ENCODE data around the gene GRPEL1. TPM values are rescaled to one million over a fixed set of nuclear protein-coding genes. Genes with fewer than 3 reads are reported as not detected.

GRPEL1 gene
- total and polyA plus RNA-seq, 2 of the 13 experiments (the other 11 are each of a cell fraction or from before 2014, with no cell fraction given), result 32.3 to 141 TPM

DNA sequence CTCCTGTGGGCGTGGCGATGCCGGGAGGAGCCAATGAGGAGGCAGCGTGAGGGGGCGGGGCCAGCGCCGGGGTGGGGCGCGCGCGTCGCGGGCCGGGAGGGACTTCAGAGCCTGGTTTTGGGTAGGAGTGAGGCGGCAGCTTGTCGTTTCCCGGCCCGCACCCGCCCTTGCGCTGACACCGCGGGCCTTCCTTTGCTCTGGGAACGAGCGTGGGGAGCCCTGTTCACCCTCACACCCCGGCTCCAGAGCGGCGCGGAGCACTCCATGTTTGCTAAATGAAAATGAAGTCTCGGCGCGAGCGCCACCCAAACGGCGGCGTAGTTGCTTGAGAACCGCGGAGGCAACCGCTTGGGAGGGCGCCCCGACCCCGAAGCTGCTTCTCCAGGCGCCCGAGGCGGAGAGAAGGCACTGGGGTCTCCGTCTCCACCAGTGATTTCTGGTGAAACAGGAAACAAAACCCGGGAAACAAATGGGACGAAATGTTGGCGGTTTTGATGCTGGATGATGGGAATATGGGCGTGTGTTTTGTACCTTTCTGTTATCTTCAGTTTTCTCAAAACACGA, 497 bp upstream of the GRPEL1 start (continued):
- TF ChIP-seq, protein P1, sequence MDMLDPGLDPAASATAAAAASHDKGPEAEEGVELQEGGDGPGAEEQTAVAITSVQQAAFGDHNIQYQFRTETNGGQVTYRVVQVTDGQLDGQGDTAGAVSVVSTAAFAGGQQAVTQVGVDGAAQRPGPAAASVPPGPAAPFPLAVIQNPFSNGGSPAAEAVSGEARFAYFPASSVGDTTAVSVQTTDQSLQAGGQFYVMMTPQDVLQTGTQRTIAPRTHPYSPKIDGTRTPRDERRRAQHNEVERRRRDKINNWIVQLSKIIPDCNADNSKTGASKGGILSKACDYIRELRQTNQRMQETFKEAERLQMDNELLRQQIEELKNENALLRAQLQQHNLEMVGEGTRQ (IDR thresholded peaks at IDR 0.05; ENCODE audit: low read depth, low read length), result no peak
- TF ChIP-seq, protein P1 (CRISPR knock-in tag; IDR thresholded peaks at IDR 0.05; ENCODE audit: borderline replicate concordance), result no peak
- TF ChIP-seq, protein P2, sequence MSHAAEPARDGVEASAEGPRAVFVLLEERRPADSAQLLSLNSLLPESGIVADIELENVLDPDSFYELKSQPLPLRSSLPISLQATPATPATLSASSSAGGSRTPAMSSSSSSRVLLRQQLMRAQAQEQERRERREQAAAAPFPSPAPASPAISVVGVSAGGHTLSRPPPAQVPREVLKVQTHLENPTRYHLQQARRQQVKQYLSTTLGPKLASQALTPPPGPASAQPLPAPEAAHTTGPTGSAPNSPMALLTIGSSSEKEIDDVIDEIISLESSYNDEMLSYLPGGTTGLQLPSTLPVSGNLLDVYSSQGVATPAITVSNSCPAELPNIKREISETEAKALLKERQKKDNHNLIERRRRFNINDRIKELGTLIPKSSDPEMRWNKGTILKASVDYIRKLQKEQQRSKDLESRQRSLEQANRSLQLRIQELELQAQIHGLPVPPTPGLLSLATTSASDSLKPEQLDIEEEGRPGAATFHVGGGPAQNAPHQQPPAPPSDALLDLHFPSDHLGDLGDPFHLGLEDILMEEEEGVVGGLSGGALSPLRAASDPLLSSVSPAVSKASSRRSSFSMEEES (CRISPR knock-in tag; IDR thresholded peaks at IDR 0.05), result no peak
- TF ChIP-seq ZFP36 (IDR thresholded peaks at IDR 0.05; ENCODE audit: borderline replicate concordance, low read depth, low read length, partially characterized antibody) (no peak), ZNF792 (CRISPR knock-in tag; IDR thresholded peaks at IDR 0.05) (no peak), RBFOX2 (IDR thresholded peaks at IDR 0.05; ENCODE audit: low read depth, low read length) (no peak), ZKSCAN1 (IDR thresholded peaks at IDR 0.05; ENCODE audit: low read length) (no peak), ZNF720 (CRISPR knock-in tag; IDR thresholded peaks at IDR 0.05) (no peak), XRCC5 (optimal IDR thresholded peaks at IDR 0.05; ENCODE audit: low read length) (peak; percentile 33), ZNF230 (CRISPR knock-in tag; IDR thresholded peaks at IDR 0.05) (no peak; the same call in 1 of the 2 replicates), U2AF1 (optimal IDR thresholded peaks at IDR 0.05; ENCODE audit: low read depth, low read length) (no peak), YEATS2 (CRISPR knock-in tag; IDR thresholded peaks at IDR 0.05; ENCODE audit: borderline replicate concordance) (0 out of 2 replicates have a peak, but pooled peaks have one; percentile 11), PPARG (CRISPR knock-in tag; conservative IDR thresholded peaks at IDR 0.05) (no peak), ZNF773 (CRISPR knock-in tag; IDR thresholded peaks at IDR 0.05; ENCODE audit: borderline replicate concordance) (no peak), ZNF263 (CRISPR knock-in tag; IDR thresholded peaks at IDR 0.05) (0 out of 2 replicates have a peak, but pooled peaks have one; percentile 13), ZNF841 (CRISPR knock-in tag; IDR thresholded peaks at IDR 0.05; ENCODE audit: borderline replicate concordance) (no peak)
- TF ChIP-seq, protein P3, sequence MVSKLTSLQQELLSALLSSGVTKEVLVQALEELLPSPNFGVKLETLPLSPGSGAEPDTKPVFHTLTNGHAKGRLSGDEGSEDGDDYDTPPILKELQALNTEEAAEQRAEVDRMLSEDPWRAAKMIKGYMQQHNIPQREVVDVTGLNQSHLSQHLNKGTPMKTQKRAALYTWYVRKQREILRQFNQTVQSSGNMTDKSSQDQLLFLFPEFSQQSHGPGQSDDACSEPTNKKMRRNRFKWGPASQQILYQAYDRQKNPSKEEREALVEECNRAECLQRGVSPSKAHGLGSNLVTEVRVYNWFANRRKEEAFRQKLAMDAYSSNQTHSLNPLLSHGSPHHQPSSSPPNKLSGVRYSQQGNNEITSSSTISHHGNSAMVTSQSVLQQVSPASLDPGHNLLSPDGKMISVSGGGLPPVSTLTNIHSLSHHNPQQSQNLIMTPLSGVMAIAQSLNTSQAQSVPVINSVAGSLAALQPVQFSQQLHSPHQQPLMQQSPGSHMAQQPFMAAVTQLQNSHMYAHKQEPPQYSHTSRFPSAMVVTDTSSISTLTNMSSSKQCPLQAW (CRISPR knock-in tag; IDR thresholded peaks at IDR 0.05), result no peak
- TF ChIP-seq, protein P4, sequence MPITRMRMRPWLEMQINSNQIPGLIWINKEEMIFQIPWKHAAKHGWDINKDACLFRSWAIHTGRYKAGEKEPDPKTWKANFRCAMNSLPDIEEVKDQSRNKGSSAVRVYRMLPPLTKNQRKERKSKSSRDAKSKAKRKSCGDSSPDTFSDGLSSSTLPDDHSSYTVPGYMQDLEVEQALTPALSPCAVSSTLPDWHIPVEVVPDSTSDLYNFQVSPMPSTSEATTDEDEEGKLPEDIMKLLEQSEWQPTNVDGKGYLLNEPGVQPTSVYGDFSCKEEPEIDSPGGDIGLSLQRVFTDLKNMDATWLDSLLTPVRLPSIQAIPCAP (CRISPR knock-in tag; IDR thresholded peaks at IDR 0.05; ENCODE audit: low read depth), result no peak
- TF ChIP-seq, protein P5, sequence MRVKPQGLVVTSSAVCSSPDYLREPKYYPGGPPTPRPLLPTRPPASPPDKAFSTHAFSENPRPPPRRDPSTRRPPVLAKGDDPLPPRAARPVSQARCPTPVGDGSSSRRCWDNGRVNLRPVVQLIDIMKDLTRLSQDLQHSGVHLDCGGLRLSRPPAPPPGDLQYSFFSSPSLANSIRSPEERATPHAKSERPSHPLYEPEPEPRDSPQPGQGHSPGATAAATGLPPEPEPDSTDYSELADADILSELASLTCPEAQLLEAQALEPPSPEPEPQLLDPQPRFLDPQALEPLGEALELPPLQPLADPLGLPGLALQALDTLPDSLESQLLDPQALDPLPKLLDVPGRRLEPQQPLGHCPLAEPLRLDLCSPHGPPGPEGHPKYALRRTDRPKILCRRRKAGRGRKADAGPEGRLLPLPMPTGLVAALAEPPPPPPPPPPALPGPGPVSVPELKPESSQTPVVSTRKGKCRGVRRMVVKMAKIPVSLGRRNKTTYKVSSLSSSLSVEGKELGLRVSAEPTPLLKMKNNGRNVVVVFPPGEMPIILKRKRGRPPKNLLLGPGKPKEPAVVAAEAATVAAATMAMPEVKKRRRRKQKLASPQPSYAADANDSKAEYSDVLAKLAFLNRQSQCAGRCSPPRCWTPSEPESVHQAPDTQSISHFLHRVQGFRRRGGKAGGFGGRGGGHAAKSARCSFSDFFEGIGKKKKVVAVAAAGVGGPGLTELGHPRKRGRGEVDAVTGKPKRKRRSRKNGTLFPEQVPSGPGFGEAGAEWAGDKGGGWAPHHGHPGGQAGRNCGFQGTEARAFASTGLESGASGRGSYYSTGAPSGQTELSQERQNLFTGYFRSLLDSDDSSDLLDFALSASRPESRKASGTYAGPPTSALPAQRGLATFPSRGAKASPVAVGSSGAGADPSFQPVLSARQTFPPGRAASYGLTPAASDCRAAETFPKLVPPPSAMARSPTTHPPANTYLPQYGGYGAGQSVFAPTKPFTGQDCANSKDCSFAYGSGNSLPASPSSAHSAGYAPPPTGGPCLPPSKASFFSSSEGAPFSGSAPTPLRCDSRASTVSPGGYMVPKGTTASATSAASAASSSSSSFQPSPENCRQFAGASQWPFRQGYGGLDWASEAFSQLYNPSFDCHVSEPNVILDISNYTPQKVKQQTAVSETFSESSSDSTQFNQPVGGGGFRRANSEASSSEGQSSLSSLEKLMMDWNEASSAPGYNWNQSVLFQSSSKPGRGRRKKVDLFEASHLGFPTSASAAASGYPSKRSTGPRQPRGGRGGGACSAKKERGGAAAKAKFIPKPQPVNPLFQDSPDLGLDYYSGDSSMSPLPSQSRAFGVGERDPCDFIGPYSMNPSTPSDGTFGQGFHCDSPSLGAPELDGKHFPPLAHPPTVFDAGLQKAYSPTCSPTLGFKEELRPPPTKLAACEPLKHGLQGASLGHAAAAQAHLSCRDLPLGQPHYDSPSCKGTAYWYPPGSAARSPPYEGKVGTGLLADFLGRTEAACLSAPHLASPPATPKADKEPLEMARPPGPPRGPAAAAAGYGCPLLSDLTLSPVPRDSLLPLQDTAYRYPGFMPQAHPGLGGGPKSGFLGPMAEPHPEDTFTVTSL (CRISPR knock-in tag; IDR thresholded peaks at IDR 0.05; ENCODE audit: borderline replicate concordance), result no peak

All from HepG2 (cell line).